B cell (primary cell): ENCODE data around the gene ABCC3.

Experiments
- EZH2 ChIP-seq: IDR thresholded peaks from 2 replicates; pipeline ENCODE4 v1.6.1; 2012; ENCODE audit warnings: borderline replicate concordance, low read depth, mild to moderate bottlenecking, moderate library complexity, low read length; ENCODE audit not compliant: insufficient read depth, poor library complexity, severe bottlenecking
- TF ChIP-seq, protein P1 (sequence below): fragments of 200-600 bp; IDR thresholded peaks from one replicate; pipeline ENCODE4 v1.8.0; 2022; ENCODE audit warnings: antibody characterized with exemption, mild to moderate bottlenecking

DNA sequence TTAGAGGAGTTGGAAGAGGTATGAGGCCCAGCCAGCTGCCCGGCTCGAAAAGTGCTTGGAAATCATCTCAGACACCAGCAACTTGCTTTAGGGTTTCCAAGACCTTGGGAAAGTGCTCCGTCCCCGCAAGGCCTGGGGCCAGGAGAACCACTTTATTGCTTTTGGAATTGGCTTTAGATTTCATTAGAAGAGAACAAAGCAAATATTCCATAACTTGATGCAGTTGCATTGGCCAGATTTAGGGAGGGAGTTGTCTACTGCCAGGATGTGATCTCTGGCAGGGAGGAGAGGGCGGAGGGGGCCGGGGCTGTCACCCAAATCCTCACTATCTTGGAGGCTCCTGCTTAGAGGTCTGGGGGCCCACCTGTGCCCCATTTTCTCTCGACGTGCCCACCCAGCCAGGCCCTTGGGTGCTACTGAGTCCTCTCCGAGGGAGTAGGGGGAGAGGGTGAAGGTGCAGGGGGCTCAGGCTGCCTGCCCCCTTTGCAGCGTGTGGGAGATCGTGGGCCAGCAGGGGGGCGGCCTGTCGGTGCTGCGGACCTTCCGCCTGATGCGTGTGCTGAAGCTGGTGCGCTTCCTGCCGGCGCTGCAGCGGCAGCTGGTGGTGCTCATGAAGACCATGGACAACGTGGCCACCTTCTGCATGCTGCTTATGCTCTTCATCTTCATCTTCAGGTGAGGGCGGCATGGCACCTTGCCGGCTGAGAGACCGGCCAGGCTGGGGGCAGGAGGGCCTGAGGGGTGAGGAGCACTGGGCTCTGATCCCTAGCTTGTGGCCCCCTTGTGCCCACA is 43.5 kb upstream of the ABCC3 start:
- TF ChIP-seq, protein P1, sequence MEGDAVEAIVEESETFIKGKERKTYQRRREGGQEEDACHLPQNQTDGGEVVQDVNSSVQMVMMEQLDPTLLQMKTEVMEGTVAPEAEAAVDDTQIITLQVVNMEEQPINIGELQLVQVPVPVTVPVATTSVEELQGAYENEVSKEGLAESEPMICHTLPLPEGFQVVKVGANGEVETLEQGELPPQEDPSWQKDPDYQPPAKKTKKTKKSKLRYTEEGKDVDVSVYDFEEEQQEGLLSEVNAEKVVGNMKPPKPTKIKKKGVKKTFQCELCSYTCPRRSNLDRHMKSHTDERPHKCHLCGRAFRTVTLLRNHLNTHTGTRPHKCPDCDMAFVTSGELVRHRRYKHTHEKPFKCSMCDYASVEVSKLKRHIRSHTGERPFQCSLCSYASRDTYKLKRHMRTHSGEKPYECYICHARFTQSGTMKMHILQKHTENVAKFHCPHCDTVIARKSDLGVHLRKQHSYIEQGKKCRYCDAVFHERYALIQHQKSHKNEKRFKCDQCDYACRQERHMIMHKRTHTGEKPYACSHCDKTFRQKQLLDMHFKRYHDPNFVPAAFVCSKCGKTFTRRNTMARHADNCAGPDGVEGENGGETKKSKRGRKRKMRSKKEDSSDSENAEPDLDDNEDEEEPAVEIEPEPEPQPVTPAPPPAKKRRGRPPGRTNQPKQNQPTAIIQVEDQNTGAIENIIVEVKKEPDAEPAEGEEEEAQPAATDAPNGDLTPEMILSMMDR: no peak
- TF ChIP-seq EZH2: no peak
